ENCODE results near the gene UBP1.

GRCh38 chr3:33488683-33489082, 48.5 kb upstream of the UBP1 start:
- TF ChIP-seq CTCF (IDR thresholded peaks at IDR 0.05; ENCODE audit: low read depth, low read length, poor library complexity, severe bottlenecking) (no peak), EZH2phosphoT487 (IDR thresholded peaks at IDR 0.05; ENCODE audit: borderline replicate concordance, low read length) (no peak)

Data from DOHH2 (cell line).